ENCODE measurements around the gene SOAT2.

DNA sequence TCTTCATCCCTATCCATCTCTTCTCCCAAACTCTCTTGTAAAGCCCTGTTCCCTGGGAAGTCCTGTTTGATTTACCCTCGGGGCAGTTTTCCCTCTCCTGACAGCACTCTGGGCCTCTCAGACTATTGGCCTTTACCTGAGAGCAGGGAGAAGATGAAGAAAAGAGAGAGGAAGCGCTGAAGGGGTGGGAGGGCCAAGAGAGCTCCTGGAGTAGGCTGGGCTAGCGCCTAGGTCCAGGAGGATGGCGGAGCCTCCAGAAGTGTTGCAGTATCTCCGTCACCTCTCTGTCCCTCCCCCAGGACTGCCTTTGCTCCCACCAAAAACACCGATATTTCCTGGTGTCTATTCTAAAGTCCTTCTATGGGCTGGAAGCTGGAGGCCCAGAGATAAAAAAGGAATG is 11.5 kb upstream of the SOAT2 start:
- TF ChIP-seq, protein P1, sequence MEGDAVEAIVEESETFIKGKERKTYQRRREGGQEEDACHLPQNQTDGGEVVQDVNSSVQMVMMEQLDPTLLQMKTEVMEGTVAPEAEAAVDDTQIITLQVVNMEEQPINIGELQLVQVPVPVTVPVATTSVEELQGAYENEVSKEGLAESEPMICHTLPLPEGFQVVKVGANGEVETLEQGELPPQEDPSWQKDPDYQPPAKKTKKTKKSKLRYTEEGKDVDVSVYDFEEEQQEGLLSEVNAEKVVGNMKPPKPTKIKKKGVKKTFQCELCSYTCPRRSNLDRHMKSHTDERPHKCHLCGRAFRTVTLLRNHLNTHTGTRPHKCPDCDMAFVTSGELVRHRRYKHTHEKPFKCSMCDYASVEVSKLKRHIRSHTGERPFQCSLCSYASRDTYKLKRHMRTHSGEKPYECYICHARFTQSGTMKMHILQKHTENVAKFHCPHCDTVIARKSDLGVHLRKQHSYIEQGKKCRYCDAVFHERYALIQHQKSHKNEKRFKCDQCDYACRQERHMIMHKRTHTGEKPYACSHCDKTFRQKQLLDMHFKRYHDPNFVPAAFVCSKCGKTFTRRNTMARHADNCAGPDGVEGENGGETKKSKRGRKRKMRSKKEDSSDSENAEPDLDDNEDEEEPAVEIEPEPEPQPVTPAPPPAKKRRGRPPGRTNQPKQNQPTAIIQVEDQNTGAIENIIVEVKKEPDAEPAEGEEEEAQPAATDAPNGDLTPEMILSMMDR (IDR thresholded peaks at IDR 0.05) = no peak
- TF ChIP-seq EZH2phosphoT487 (IDR thresholded peaks at IDR 0.05) = no peak
